ENCODE data around the gene ITPRIP.

ITPRIP gene

GRCh38 chr10:104304927-104305326 is 33.3 kb downstream of the ITPRIP start:
- DNase-seq: no peak

- no peak for DNase-seq
These were observed 33.9 kb downstream of the ITPRIP start for GRCh38 chr10:104304356-104304745.

GRCh38 chr10:104303594-104304355 is 34.5 kb downstream of the ITPRIP start:
- DNase-seq: no peak

- no peak for DNase-seq
These were observed 36.2 kb downstream of the ITPRIP start for GRCh38 chr10:104301907-104302690.

- DNase-seq: no peak
These were observed 37.5 kb downstream of the ITPRIP start for GRCh38 chr10:104300736-104301292.

GRCh38 chr10:104300002-104300735 is 38.1 kb downstream of the ITPRIP start:
- DNase-seq: no peak

- no peak for DNase-seq
These were observed 39.0 kb downstream of the ITPRIP start for GRCh38 chr10:104299031-104299904.

GRCh38 chr10:104297697-104298660 is 40.3 kb downstream of the ITPRIP start:
- DNase-seq: no peak

GRCh38 chr10:104296687-104297436 is 41.4 kb downstream of the ITPRIP start:
- DNase-seq: no peak

GRCh38 chr10:104293781-104294321 is 44.4 kb downstream of the ITPRIP start:
- DNase-seq: no peak

- DNase-seq: no peak
These were observed 45.3 kb downstream of the ITPRIP start for GRCh38 chr10:104293011-104293410.

GRCh38 chr10:104291439-104291951 is 46.8 kb downstream of the ITPRIP start:
- DNase-seq: no peak

GRCh38 chr10:104288355-104288754 is 49.9 kb downstream of the ITPRIP start:
- DNase-seq: no peak

GRCh38 chr10:104286939-104287338 is 51.3 kb downstream of the ITPRIP start:
- no peak for DNase-seq

- DNase-seq: no peak
These were observed 53.4 kb downstream of the ITPRIP start for GRCh38 chr10:104284846-104285245.

- DNase-seq: no peak
These were observed 56.6 kb downstream of the ITPRIP start for GRCh38 chr10:104281694-104282093.

GRCh38 chr10:104279550-104280259 is 58.6 kb downstream of the ITPRIP start:
- no peak for DNase-seq

GRCh38 chr10:104277785-104278184 is 60.5 kb downstream of the ITPRIP start:
- DNase-seq: no peak

GRCh38 chr10:104276192-104276591 is 62.1 kb downstream of the ITPRIP start:
- no peak for DNase-seq

All from cortex of kidney (tissue), 1 donor.